Suprapubic skin (tissue), 4 donors: ENCODE results near the gene IKBIP.

ENCODE experiments used
- CTCF ChIP-seq, 2 donors: fragments of 200-600 bp in 1 of 2; fragments of 450-650 bp in 1 of 2; sonication (generic) in 1 of 2; IDR thresholded peaks; one replicate each; pipeline ENCODE4 v1.5.1; 2016 to 2019; ENCODE audit warnings: antibody characterized with exemption in 2 of 2, mild to moderate bottlenecking in 1 of 2, moderate library complexity in 1 of 2
- POLR2A ChIP-seq, 2 donors: fragments of 450-650 bp; IDR thresholded peaks; one replicate each; pipeline ENCODE4 v1.6.1; 2017; ENCODE audit warnings: antibody characterized with exemption in 2 of 2, mild to moderate bottlenecking in 2 of 2, moderate library complexity in 2 of 2
- POLR2AphosphoS5 ChIP-seq, 3 donors: sonication (generic); formaldehyde crosslinking; IDR thresholded peaks; one replicate each; pipeline ENCODE4 v1.6.1; 2017; ENCODE audit warnings: antibody characterized with exemption in 3 of 3

DNA sequence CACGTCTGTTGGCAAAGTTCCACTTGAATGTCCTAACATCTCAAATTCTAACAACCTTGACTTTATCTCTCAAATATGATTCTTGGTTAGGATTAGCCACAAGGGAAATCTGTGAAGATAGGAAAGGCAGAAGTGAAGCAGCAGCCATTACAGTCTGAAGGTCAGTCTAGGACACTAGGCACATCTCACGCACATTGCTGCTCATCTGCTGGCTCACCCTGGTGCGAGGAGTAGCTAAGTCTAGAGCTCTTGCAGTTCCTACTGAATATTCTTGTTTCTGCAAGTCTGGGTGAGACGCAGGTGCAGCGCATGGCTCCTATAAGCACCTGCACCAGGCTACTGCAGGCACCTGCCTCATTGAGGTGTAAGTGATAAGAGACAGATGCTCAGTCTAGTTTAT lies 57.5 kb downstream of the IKBIP start:
- TF ChIP-seq POLR2A (IDR thresholded peaks at IDR 0.05) (no peak), CTCF (IDR thresholded peaks at IDR 0.05) (no peak), POLR2AphosphoS5 (IDR thresholded peaks at IDR 0.05) (no peak)
